GM23248 (cell line): ENCODE measurements around the gene CACHD1.

Source experiments
- EZH2 ChIP-seq: fragments of 200-600 bp; sonication (generic); IDR thresholded peaks from 2 replicates; pipeline ENCODE4 v1.6.1; 2018; ENCODE audit warnings: antibody characterized with exemption, mild to moderate bottlenecking; ENCODE audit not compliant: insufficient read depth, poor library complexity, severe bottlenecking
- EZH2phosphoT487 ChIP-seq: fragments of 200-600 bp; sonication (generic); IDR thresholded peaks from 2 replicates; pipeline ENCODE4 v1.6.1; 2018; ENCODE audit warnings: antibody characterized with exemption, moderate library complexity, mild to moderate bottlenecking, low read depth; ENCODE audit not compliant: insufficient read depth

GRCh38 chr1:64487061-64487460 lies 17.1 kb downstream of the CACHD1 start:
- TF ChIP-seq EZH2phosphoT487 (no peak), EZH2 (no peak)
